ENCODE measurements around the gene ARRB1. TPM values are rescaled to one million over a fixed set of nuclear protein-coding genes. Genes with fewer than 3 reads are reported as not detected.
A peak's percentile ranks its signal among the peaks of the same experiment; 100 is the strongest.

ARRB1 gene
- total RNA-seq, 2 donors from 2014 or later, result 41.7 to 128 TPM

DNA sequence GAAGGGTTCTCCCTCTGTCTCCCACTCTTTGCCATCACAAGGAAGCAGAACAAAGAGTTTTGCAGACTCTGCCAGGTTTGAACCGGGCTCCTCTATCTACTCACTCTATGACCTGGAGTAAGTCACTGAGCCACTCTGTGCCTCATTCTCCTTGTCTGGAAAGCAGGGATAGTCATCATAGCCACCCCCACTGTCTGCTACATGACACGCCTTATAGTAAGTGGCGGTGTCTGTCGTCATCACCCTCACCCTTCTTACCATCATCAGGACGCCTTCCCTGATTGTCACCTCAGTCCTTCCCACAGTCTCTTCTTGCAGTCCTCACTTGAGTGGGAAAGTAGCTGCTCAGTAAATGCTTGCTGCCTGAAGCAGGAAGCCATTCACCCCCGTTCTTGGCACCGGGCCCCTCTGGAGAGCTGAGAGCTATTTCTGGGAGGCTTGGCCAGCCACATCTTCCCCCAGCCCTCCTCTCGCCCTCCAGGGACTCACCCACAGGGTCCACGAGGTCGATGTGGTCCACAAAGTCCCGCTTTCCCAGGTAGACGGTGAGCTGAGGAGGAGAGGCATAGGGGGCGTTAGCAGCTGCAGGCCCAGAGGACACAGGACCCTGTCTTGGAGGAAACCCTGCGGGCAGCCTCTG, 64.5 kb downstream of the ARRB1 start:
- Mint-ChIP-seq H3K36me3 (ENCODE audit: low read depth) (peaks cover 58% of the 10 kb centered on the region), H3K4me3 (no peak overlapping the region), H3K4me1 (peaks cover 13% of the 10 kb centered on the region), H3K27me3 (ENCODE audit: insufficient read depth) (no peaks in the 10 kb centered on the region), H3K27ac (peak overlapping the region; percentile 59), H3K9me3 (no peaks in the 10 kb centered on the region)
- H3K9me3 ChIP-seq (ENCODE audit: control insufficient read depth, low read length), result no peaks in the 10 kb centered on the region
- H3K9ac ChIP-seq (ENCODE audit: extremely low read depth, low read length, poor library complexity, severe bottlenecking), result no peak overlapping the region
- H3K4me3 ChIP-seq (ENCODE audit: low read length), result no peak overlapping the region
- no peaks in the 10 kb centered on the region for H3K27me3 ChIP-seq (ENCODE audit: control insufficient read depth, insufficient read depth, low read length, poor library complexity, severe bottlenecking)
- WGBS, 2 experiments (ENCODE audit: insufficient coverage in 1 of 2, insufficient read length in 1 of 2), result 91 to 100% methylated on average over 7 to 14 of the region's 14 CpGs
- no peak overlapping the region for H3K27ac ChIP-seq (ENCODE audit: low read depth, low read length)
- no peak for DNase-seq
- TF ChIP-seq CTCF (conservative IDR thresholded peaks at IDR 0.05), result no peak
- peaks cover 4% of the 10 kb centered on the region for H3K4me1 ChIP-seq (ENCODE audit: control insufficient read depth, insufficient read depth, low read length)
- H3K36me3 ChIP-seq (ENCODE audit: control insufficient read depth, insufficient read depth, low read length), result peaks cover 70% of the 10 kb centered on the region

DNA sequence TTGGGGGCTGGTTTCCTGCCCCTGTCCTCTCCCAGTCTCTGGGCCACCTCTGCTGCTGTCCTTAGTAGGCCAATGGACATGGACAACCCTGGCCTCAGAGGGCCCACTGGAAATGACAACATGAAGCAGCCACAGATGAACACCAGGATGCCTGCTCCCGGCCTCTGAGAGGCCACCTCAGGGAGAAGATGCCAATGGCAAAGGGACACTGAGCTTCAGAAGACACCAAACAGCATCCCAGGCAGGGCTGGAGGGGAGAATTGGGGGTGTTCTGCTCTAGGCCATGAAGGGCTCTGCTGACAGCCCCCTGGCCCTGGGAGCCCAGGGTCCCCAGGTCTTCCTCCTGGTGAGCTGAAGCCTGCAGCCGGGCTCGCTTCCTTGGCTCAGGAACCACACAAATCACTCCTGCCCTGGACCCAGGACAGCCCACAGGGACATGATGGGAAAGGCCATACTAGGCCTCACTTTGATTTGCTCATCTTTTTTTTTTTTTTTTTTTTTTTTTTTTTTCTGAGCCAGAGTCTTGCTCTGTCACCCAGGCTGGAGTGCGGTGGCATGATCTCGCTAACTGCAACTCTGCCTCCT, 65.6 kb downstream of the ARRB1 start:
- Histone ChIP-seq H3K36me3 (ENCODE audit: control insufficient read depth, insufficient read depth, low read length) (peaks cover 81% of the 10 kb centered on the region), H3K4me3 (ENCODE audit: low read length) (no peak overlapping the region), H3K9ac (ENCODE audit: extremely low read depth, low read length, poor library complexity, severe bottlenecking) (no peak overlapping the region), H3K27me3 (ENCODE audit: control insufficient read depth, insufficient read depth, low read length, poor library complexity, severe bottlenecking) (no peaks in the 10 kb centered on the region), H3K9me3 (ENCODE audit: control insufficient read depth, low read length) (no peaks in the 10 kb centered on the region), H3K27ac (ENCODE audit: low read depth, low read length) (no peak overlapping the region), H3K4me1 (ENCODE audit: control insufficient read depth, insufficient read depth, low read length) (peaks cover 5% of the 10 kb centered on the region)
- no peak for DNase-seq
- H3K9me3 Mint-ChIP-seq, result no peaks in the 10 kb centered on the region
- WGBS, 2 experiments (ENCODE audit: insufficient coverage in 1 of 2, insufficient read length in 1 of 2), result 91 to 92% methylated on average over 4 to 5 of the region's 5 CpGs
- H3K4me1 Mint-ChIP-seq, result peaks cover 9% of the 10 kb centered on the region
- TF ChIP-seq CTCF (conservative IDR thresholded peaks at IDR 0.05), result no peak
- no peak overlapping the region for H3K4me3 Mint-ChIP-seq
- peaks cover 64% of the 10 kb centered on the region for H3K36me3 Mint-ChIP-seq (ENCODE audit: low read depth)
- H3K27me3 Mint-ChIP-seq (ENCODE audit: insufficient read depth), result no peaks in the 10 kb centered on the region
- H3K27ac Mint-ChIP-seq, result no peak overlapping the region

DNA sequence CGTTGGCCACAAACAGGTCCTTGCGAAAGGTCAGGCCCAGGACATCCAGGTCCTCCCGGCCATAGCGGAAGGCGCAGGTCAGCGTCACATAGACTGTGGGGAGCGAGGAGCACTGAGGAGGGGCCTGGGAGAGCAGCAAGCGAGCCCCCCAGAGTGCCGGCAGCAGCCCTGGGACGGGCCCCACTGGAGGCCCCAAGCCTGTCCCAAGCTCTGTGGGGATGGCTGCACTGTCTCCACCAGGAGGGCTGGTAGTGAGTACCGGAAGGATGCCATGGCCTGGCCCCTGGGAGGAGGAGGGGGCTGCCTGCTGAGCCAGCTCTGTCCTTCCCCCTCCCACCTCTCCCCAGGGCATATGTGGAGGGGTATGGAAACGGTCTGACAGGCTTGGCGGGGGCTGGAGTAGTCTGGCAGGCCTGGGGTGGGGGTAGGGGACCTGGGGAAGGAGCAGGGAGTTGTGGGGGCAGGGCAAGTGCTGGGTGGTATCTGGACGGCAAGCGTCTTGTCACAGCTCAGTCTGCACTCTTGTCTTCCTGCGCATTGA, 68.0 kb downstream of the ARRB1 start:
- no peak for TF ChIP-seq CTCF (conservative IDR thresholded peaks at IDR 0.05)
- no peaks in the 10 kb centered on the region for H3K27me3 ChIP-seq (ENCODE audit: control insufficient read depth, insufficient read depth, low read length, poor library complexity, severe bottlenecking)
- no peak for DNase-seq
- peaks cover 78% of the 10 kb centered on the region for H3K36me3 ChIP-seq (ENCODE audit: control insufficient read depth, insufficient read depth, low read length)
- H3K27ac ChIP-seq (ENCODE audit: low read depth, low read length), result no peak overlapping the region
- no peaks in the 10 kb centered on the region for H3K9me3 ChIP-seq (ENCODE audit: control insufficient read depth, low read length)
- no peak overlapping the region for H3K4me3 ChIP-seq (ENCODE audit: low read length)
- Mint-ChIP-seq H3K27me3 (ENCODE audit: insufficient read depth) (no peaks in the 10 kb centered on the region), H3K36me3 (ENCODE audit: low read depth) (peaks cover 66% of the 10 kb centered on the region), H3K9me3 (no peaks in the 10 kb centered on the region), H3K4me3 (no peak overlapping the region), H3K27ac (no peak overlapping the region), H3K4me1 (peaks cover 16% of the 10 kb centered on the region)
- 85 to 94% methylated on average over 3 to 15 of the region's 16 CpGs for WGBS, 2 experiments (ENCODE audit: insufficient coverage in 1 of 2, insufficient read length in 1 of 2)
- H3K4me1 ChIP-seq (ENCODE audit: control insufficient read depth, insufficient read depth, low read length), result peaks cover 14% of the 10 kb centered on the region
- H3K9ac ChIP-seq (ENCODE audit: extremely low read depth, low read length, poor library complexity, severe bottlenecking), result no peak overlapping the region

All from endodermal cell (in vitro differentiated cells).